MG63 (cell line): ENCODE results near the gene PSMD9. TPM values are rescaled to one million over a fixed set of nuclear protein-coding genes. Genes with fewer than 3 reads are reported as not detected.

Source experiments
- DNase-seq: peaks from one replicate; pipeline ENCODE4 v3.0.0-alpha.2; 2020
- H3K27me3 ChIP-seq: fragments of 250-450 bp; sonication (Bioruptor Pico); 2 replicates; pipeline ENCODE4 v1.5.1; 2020; ENCODE audit warnings: mild to moderate bottlenecking, moderate library complexity
- H3K36me3 ChIP-seq: fragments of 250-450 bp; sonication (Bioruptor Pico); 2 replicates; pipeline ENCODE4 v1.5.1; 2020; ENCODE audit warnings: mild to moderate bottlenecking, moderate library complexity
- H3K4me3 ChIP-seq: fragments of 250-450 bp; sonication (Bioruptor Pico); 2 replicates; pipeline ENCODE4 v1.5.1; 2020; ENCODE audit warnings: mild to moderate bottlenecking, moderate library complexity
- H3K9me3 ChIP-seq: fragments of 250-450 bp; sonication (Bioruptor Pico); 2 replicates; pipeline ENCODE4 v1.5.1; 2020; ENCODE audit warnings: mild to moderate bottlenecking, moderate library complexity
- total RNA-seq: library from RNA; depleted of rRNA; stranded (reverse); fragments of >200 nt; shearing (Covaris generic); gene quantifications from 2 replicates; pipeline ENCODE4 v1.2.3, GENCODE V29; 2014; ENCODE audit warnings: low replicate concordance; rRNA removed

Gene PSMD9
- total RNA-seq, 1 experiment from 2014 or later = 66.6 TPM

- Histone ChIP-seq H3K27me3 (no peaks in the 10 kb centered on the region), H3K4me3 (no peak overlapping the region), H3K9me3 (no peaks in the 10 kb centered on the region), H3K36me3 (peaks cover 2% of the 10 kb centered on the region; the same call in 1 of the 2 replicates)
- no peak for DNase-seq
These were observed 70.1 kb downstream of the PSMD9 start for GRCh38 chr12:121958541-121959240.

GRCh38 chr12:121960541-121960940, 72.0 kb downstream of the PSMD9 start:
- no peak overlapping the region for H3K4me3 ChIP-seq
- peaks cover 7% of the 10 kb centered on the region; the same call in 1 of the 2 replicates for H3K36me3 ChIP-seq
- H3K9me3 ChIP-seq = no peaks in the 10 kb centered on the region
- no peaks in the 10 kb centered on the region for H3K27me3 ChIP-seq
- DNase-seq = no peak

GRCh38 chr12:121961195-121961879, 72.7 kb downstream of the PSMD9 start:
- peaks cover 7% of the 10 kb centered on the region; the same call in 1 of the 2 replicates for H3K36me3 ChIP-seq
- no peaks in the 10 kb centered on the region for H3K9me3 ChIP-seq
- no peak for DNase-seq

GRCh38 chr12:121963341-121964018, 74.9 kb downstream of the PSMD9 start:
- DNase-seq = no peak
- H3K9me3 ChIP-seq = no peaks in the 10 kb centered on the region
- no peaks in the 10 kb centered on the region for H3K27me3 ChIP-seq
- H3K36me3 ChIP-seq = peaks cover 8% of the 10 kb centered on the region; the same call in 1 of the 2 replicates
- no peak overlapping the region for H3K4me3 ChIP-seq

More at GRCh38 chr12:121961195-121961879, 72.7 kb downstream of the PSMD9 start:
- no peak overlapping the region for H3K4me3 ChIP-seq
- no peaks in the 10 kb centered on the region for H3K27me3 ChIP-seq

GRCh38 chr12:121964813-121965643, 76.4 kb downstream of the PSMD9 start:
- DNase-seq = peak; percentile 77
- Histone ChIP-seq H3K4me3 (no peak overlapping the region), H3K36me3 (peaks cover 8% of the 10 kb centered on the region; the same call in 1 of the 2 replicates), H3K27me3 (no peaks in the 10 kb centered on the region), H3K9me3 (no peaks in the 10 kb centered on the region)

- H3K27me3 ChIP-seq = no peaks in the 10 kb centered on the region
- H3K4me3 ChIP-seq = no peak overlapping the region
- no peak for DNase-seq
- peaks cover 8% of the 10 kb centered on the region; the same call in 1 of the 2 replicates for H3K36me3 ChIP-seq
- no peaks in the 10 kb centered on the region for H3K9me3 ChIP-seq
These were observed 78.4 kb downstream of the PSMD9 start for GRCh38 chr12:121966959-121967358.

Other genes starting within 250 kb of the PSMD9 start
- not detected in 2 replicates for gene MORN3, start 219.1 kb upstream of the PSMD9 start, total RNA-seq
- gene TMEM120B, start 176.0 kb upstream of the PSMD9 start, total RNA-seq = 3.6 and 6.6 TPM in 2 replicates
- 0.20 and 6.3 TPM in 2 replicates for gene RHOF, start 95.1 kb upstream of the PSMD9 start, total RNA-seq
- 1.0 and 1.1 TPM in 2 replicates for gene SETD1B, start 84.8 kb upstream of the PSMD9 start, total RNA-seq
- 0.56 and 3.1 TPM in 2 replicates for gene HPD, start 29.9 kb upstream of the PSMD9 start, total RNA-seq
- gene CFAP251, start 29.8 kb downstream of the PSMD9 start, total RNA-seq = 0.74 and 1.7 TPM in 2 replicates
- 1.8 and 2.4 TPM in 2 replicates for gene BCL7A, start 133.1 kb downstream of the PSMD9 start, total RNA-seq
- gene MLXIP, start 190.0 kb downstream of the PSMD9 start, total RNA-seq = 3.5 and 4.0 TPM in 2 replicates